ENCODE data around the gene FBXW5.

The FBXW5 gene

GRCh38 chr9:136964833-136965422 is 20.4 kb upstream of the FBXW5 start:
- intact Hi-C loops (cut with DNase I; ENCODE audit: low total_unique reads) = no loop called here
- no peak for TF ChIP-seq CTCF (IDR thresholded peaks at IDR 0.05)
- Histone ChIP-seq H3K4me3 (no peak overlapping the region), H3K27me3 (peaks cover 0 to 21% of the 10 kb centered on the region in 2 donors), H3K36me3 (no peaks in the 10 kb centered on the region), H3K27ac (no peak overlapping the region), H3K4me1 (peaks cover 0 to 20% (median 11%) of the 10 kb centered on the region in 4 donors), H3K9me3 (no peaks in the 10 kb centered on the region)
- DNase-seq = no peak

GRCh38 chr9:136964171-136964689 is 19.7 kb upstream of the FBXW5 start:
- intact Hi-C loops (cut with DNase I; ENCODE audit: low total_unique reads) = no loop called here
- H3K27ac ChIP-seq = no peak overlapping the region

GRCh38 chr9:136963751-136964150 is 19.2 kb upstream of the FBXW5 start:
- TF ChIP-seq CTCF (IDR thresholded peaks at IDR 0.05) = no peak
- DNase-seq = no peak
- Histone ChIP-seq H3K9me3 (no peaks in the 10 kb centered on the region), H3K4me3 (no peak overlapping the region), H3K36me3 (no peaks in the 10 kb centered on the region), H3K27me3 (peaks cover 0 to 12% of the 10 kb centered on the region in 2 donors), H3K4me1 (peaks cover 0 to 20% (median 11%) of the 10 kb centered on the region in 4 donors), H3K27ac (no peak overlapping the region)
- intact Hi-C loops (cut with DNase I; ENCODE audit: low total_unique reads) = no loop called here

More at GRCh38 chr9:136964171-136964689, 19.7 kb upstream of the FBXW5 start:
- H3K4me1 ChIP-seq = peaks cover 0 to 20% (median 11%) of the 10 kb centered on the region in 4 donors
- no peaks in the 10 kb centered on the region for H3K36me3 ChIP-seq
- H3K4me3 ChIP-seq = no peak overlapping the region
- H3K9me3 ChIP-seq = no peaks in the 10 kb centered on the region
- DNase-seq = no peak
- H3K27me3 ChIP-seq = peaks cover 0 to 16% of the 10 kb centered on the region in 2 donors
- TF ChIP-seq CTCF (IDR thresholded peaks at IDR 0.05) = no peak

GRCh38 chr9:136963341-136963740 is 18.8 kb upstream of the FBXW5 start:
- Histone ChIP-seq H3K4me3 (no peak overlapping the region), H3K4me1 (peaks cover 0 to 20% (median 11%) of the 10 kb centered on the region in 4 donors), H3K27ac (no peak overlapping the region), H3K36me3 (no peaks in the 10 kb centered on the region), H3K27me3 (peaks cover 0 to 7% of the 10 kb centered on the region in 2 donors), H3K9me3 (no peaks in the 10 kb centered on the region)
- DNase-seq = no peak
- intact Hi-C loops (cut with DNase I; ENCODE audit: low total_unique reads) = no loop called here
- TF ChIP-seq CTCF (IDR thresholded peaks at IDR 0.05) = no peak

- intact Hi-C loops (cut with DNase I; ENCODE audit: low total_unique reads) = no loop called here
- Histone ChIP-seq H3K27me3 (peaks cover 0 to 2% of the 10 kb centered on the region in 2 donors), H3K27ac (no peak overlapping the region), H3K9me3 (no peaks in the 10 kb centered on the region), H3K4me1 (peaks cover 0 to 20% (median 11%) of the 10 kb centered on the region in 4 donors), H3K4me3 (no peak overlapping the region), H3K36me3 (no peaks in the 10 kb centered on the region)
- no peak for DNase-seq
- no peak for TF ChIP-seq CTCF (IDR thresholded peaks at IDR 0.05)
Measured at GRCh38 chr9:136962701-136963248, 18.2 kb upstream of the FBXW5 start.

Measured in tibial artery (tissue), 4 donors.